ENCODE measurements around the gene TAF5L. TPM values are rescaled to one million over a fixed set of nuclear protein-coding genes. Genes with fewer than 3 reads are reported as not detected.

The TAF5L gene
- total and polyA plus RNA-seq, 2 experiments from 2014 or later: 5.6 to 17.6 TPM

GRCh38 chr1:229594227-229595008, 31.5 kb downstream of the TAF5L start:
- Histone ChIP-seq H4K20me1 (replicated peaks; ENCODE audit: insufficient read depth) (no peaks in the 10 kb centered on the region), H3K27ac (ENCODE audit: low read depth) (no peak overlapping the region), H2AFZ (no peak overlapping the region), H3K9me2 (ENCODE audit: insufficient read depth) (no peaks in the 10 kb centered on the region), H3K79me2 (replicated peaks; ENCODE audit: insufficient read depth) (peaks cover 4% of the 10 kb centered on the region; the same call in 1 of the 2 replicates), H3K27me3 (ENCODE audit: insufficient read depth) (no peaks in the 10 kb centered on the region), H3F3A (replicated peaks; ENCODE audit: low read depth) (no peaks in the 10 kb centered on the region), H3K36me3 (ENCODE audit: insufficient read depth) (peaks cover 2% of the 10 kb centered on the region; the same call in 1 of the 2 replicates), H3K4me2 (no peak overlapping the region), H3K4me3 (no peak overlapping the region), H3K4me1 (ENCODE audit: insufficient read depth) (no peaks in the 10 kb centered on the region)
- H3K9me3 Mint-ChIP-seq: no peaks in the 10 kb centered on the region
- H3K4me1 Mint-ChIP-seq: no peaks in the 10 kb centered on the region
- ATAC-seq: no peak
- H3K4me3 Mint-ChIP-seq: no peak overlapping the region
- H3K27me3 Mint-ChIP-seq (ENCODE audit: insufficient read depth, low read depth, poor library complexity): peaks cover 2% of the 10 kb centered on the region
- no peak overlapping the region; the same call in 1 of the 2 replicates for H3K27ac Mint-ChIP-seq
- DNase-seq (ENCODE audit: low spot score): no peak
- H3K36me3 Mint-ChIP-seq (ENCODE audit: low read depth): peaks cover 16% of the 10 kb centered on the region
- TF ChIP-seq STAT1 (IDR thresholded peaks at IDR 0.05; ENCODE audit: unreplicated experiment) (no peak), CREB1 (CRISPR knock-in tag; IDR thresholded peaks at IDR 0.05; ENCODE audit: low read depth) (no peak), EZH2phosphoT487 (IDR thresholded peaks at IDR 0.05; ENCODE audit: unreplicated experiment) (no peak), NANOG (IDR thresholded peaks at IDR 0.05; ENCODE audit: borderline replicate concordance) (no peak), JUNB (IDR thresholded peaks at IDR 0.05; ENCODE audit: unreplicated experiment) (no peak), ZNF462 (CRISPR knock-in tag; IDR thresholded peaks at IDR 0.05) (no peak), ZNF114 (CRISPR knock-in tag; IDR thresholded peaks at IDR 0.05) (no peak), EZH2 (IDR thresholded peaks at IDR 0.05; ENCODE audit: low read depth, unreplicated experiment) (no peak), ZNF331 (CRISPR knock-in tag; IDR thresholded peaks at IDR 0.05; ENCODE audit: low read depth) (no peak), POLR2AphosphoS5 (IDR thresholded peaks at IDR 0.05; ENCODE audit: low read depth) (no peak)
- TF ChIP-seq, protein P1, sequence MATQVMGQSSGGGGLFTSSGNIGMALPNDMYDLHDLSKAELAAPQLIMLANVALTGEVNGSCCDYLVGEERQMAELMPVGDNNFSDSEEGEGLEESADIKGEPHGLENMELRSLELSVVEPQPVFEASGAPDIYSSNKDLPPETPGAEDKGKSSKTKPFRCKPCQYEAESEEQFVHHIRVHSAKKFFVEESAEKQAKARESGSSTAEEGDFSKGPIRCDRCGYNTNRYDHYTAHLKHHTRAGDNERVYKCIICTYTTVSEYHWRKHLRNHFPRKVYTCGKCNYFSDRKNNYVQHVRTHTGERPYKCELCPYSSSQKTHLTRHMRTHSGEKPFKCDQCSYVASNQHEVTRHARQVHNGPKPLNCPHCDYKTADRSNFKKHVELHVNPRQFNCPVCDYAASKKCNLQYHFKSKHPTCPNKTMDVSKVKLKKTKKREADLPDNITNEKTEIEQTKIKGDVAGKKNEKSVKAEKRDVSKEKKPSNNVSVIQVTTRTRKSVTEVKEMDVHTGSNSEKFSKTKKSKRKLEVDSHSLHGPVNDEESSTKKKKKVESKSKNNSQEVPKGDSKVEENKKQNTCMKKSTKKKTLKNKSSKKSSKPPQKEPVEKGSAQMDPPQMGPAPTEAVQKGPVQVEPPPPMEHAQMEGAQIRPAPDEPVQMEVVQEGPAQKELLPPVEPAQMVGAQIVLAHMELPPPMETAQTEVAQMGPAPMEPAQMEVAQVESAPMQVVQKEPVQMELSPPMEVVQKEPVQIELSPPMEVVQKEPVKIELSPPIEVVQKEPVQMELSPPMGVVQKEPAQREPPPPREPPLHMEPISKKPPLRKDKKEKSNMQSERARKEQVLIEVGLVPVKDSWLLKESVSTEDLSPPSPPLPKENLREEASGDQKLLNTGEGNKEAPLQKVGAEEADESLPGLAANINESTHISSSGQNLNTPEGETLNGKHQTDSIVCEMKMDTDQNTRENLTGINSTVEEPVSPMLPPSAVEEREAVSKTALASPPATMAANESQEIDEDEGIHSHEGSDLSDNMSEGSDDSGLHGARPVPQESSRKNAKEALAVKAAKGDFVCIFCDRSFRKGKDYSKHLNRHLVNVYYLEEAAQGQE (IDR thresholded peaks at IDR 0.05; ENCODE audit: unreplicated experiment): no peak
- TF ChIP-seq, protein P2, sequence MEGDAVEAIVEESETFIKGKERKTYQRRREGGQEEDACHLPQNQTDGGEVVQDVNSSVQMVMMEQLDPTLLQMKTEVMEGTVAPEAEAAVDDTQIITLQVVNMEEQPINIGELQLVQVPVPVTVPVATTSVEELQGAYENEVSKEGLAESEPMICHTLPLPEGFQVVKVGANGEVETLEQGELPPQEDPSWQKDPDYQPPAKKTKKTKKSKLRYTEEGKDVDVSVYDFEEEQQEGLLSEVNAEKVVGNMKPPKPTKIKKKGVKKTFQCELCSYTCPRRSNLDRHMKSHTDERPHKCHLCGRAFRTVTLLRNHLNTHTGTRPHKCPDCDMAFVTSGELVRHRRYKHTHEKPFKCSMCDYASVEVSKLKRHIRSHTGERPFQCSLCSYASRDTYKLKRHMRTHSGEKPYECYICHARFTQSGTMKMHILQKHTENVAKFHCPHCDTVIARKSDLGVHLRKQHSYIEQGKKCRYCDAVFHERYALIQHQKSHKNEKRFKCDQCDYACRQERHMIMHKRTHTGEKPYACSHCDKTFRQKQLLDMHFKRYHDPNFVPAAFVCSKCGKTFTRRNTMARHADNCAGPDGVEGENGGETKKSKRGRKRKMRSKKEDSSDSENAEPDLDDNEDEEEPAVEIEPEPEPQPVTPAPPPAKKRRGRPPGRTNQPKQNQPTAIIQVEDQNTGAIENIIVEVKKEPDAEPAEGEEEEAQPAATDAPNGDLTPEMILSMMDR (conservative IDR thresholded peaks at IDR 0.05; ENCODE audit: low read depth in 2 of 2): no peak
- TF ChIP-seq, protein P3, sequence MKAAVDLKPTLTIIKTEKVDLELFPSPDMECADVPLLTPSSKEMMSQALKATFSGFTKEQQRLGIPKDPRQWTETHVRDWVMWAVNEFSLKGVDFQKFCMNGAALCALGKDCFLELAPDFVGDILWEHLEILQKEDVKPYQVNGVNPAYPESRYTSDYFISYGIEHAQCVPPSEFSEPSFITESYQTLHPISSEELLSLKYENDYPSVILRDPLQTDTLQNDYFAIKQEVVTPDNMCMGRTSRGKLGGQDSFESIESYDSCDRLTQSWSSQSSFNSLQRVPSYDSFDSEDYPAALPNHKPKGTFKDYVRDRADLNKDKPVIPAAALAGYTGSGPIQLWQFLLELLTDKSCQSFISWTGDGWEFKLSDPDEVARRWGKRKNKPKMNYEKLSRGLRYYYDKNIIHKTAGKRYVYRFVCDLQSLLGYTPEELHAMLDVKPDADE (IDR thresholded peaks at IDR 0.05): no peak

All from GM23338 (cell line).